Activated T-cell treated with anti-CD3 and anti-CD28 coated beads, Interleukin-2, amount 50 U/mL, for 24 hours (primary cell): ENCODE results near the gene DYNC1H1.

Experiments
- DNase-seq: peaks from one replicate; pipeline ENCODE4 v3.0.0-alpha.2; 2020
- H3K27ac Mint-ChIP-seq: 2 replicates; pipeline ENCODE4 v1.8.0; 2020; ENCODE audit warnings: mild to moderate bottlenecking, mixed read lengths
- H3K27me3 Mint-ChIP-seq: 2 replicates; pipeline ENCODE4 v1.8.0; 2020; ENCODE audit warnings: mixed read lengths
- H3K36me3 Mint-ChIP-seq: 2 replicates; pipeline ENCODE4 v1.8.0; 2020; ENCODE audit warnings: low read depth, mixed read lengths
- H3K4me1 Mint-ChIP-seq: 2 replicates; pipeline ENCODE4 v1.8.0; 2020; ENCODE audit warnings: low read depth, mixed read lengths
- H3K4me3 Mint-ChIP-seq: 2 replicates; pipeline ENCODE4 v1.8.0; 2020; ENCODE audit warnings: mild to moderate bottlenecking, moderate library complexity, mixed read lengths
- H3K9me3 Mint-ChIP-seq: 2 replicates; pipeline ENCODE4 v1.8.0; 2020; ENCODE audit warnings: mixed read lengths

The DYNC1H1 gene

DNA sequence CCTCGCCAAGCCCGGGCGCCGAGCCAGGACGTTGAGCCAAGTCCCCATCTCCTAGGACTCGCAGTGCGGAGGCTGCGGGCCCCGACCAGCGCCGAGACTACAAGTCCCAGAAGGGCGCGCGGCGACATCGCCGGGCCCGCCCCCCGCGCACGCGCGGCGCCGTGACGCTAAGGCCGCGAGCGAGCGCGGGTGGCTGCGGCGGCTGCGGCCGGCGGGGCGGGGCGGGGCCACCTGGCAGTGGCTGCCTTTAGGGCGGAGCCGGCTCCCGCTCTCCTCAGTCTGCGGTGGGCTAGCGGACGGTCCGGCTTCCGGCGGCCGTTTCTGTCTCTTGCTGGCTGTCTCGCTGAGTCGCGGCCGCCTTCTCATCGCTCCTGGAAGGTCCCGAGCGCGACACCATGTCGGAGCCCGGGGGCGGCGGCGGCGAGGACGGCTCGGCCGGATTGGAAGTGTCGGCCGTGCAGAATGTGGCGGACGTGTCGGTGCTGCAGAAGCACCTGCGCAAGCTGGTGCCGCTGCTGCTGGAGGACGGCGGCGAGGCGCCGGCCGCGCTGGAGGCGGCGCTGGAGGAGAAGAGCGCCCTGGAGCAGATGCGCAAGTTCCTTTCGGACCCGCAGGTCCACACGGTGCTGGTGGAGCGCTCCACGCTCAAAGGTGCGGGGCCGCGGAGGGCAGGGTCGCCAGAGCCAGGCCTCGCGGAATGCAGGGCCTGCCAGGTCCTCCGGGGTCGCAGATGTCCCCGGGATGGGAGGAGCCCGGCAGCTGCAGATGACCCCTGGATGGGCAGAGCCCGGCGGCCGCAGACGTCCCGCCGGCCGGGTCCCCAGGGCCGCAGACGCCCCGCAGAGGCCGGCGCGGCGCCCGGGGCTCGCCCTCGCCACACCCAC lies at the start of gene DYNC1H1:
Gene DYNC1H1 (plus strand): TSS at position 277 of the 884 bp plus-strand sequence. CDS start 119 bp downstream, at position 396.
- Mint-ChIP-seq H3K9me3 (no peaks in the 10 kb centered on the region), H3K4me3 (peak within 1 kb of the TSS; percentile 93), H3K27ac (peak within 1 kb of the TSS; percentile 95), H3K27me3 (no peaks in the 10 kb centered on the region), H3K36me3 (peaks cover 34% of the 10 kb centered on the region), H3K4me1 (peaks cover 47% of the 10 kb centered on the region)
- DNase-seq = peak; percentile 91

DNA sequence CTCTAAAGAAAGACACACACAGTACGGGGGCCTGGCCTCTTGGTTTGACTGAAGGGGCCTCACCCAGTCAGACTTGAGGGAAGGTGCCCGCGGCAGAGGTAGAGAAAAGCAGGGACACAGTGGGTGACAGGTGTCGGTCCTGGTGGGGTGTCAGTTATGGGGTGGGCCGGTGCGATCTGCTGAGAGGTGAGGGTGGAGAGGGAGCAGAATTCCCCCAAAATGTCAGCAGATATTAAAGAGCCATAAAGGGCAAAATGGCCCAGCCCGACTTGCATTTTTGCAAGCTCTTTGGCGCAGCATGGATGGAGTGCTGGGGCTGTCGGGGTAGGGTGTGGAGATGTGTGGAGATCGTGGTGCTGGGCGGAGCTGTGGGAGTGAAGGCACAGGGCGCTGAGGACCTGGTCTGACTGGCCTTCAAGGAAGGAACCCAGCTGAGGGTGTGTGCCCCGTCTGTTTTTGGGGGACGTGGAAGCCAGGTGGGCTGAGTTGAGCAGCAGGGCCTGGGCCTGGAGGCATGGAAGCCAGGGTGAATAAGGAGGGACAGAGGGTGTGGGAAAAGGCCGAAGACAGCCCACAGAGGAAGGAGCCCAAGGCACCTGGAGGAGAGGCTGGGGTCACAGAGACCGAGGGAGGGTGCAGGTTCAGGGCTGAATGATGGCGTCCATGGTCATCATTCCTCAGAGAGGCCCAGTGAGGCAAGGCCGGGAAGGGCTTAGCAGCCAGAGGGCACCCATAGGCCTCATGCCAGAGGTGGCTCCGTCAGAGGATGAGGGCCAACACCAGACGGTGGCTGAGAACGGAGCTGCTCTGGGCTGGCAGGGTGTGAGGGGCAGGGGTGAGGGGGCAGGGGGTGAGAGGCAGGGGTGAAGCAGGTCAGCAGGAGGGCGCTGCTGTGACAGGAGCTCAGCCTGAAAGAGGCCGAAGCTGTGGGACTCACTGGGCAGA lies 48.2 kb upstream of the DYNC1H1 start:
- peak overlapping the region; percentile 83 for H3K27ac Mint-ChIP-seq
- H3K27me3 Mint-ChIP-seq = no peaks in the 10 kb centered on the region
- peaks cover 86% of the 10 kb centered on the region for H3K36me3 Mint-ChIP-seq
- H3K4me1 Mint-ChIP-seq = no peaks in the 10 kb centered on the region
- no peaks in the 10 kb centered on the region for H3K9me3 Mint-ChIP-seq
- DNase-seq = no peak
- H3K4me3 Mint-ChIP-seq = no peak overlapping the region

DNA sequence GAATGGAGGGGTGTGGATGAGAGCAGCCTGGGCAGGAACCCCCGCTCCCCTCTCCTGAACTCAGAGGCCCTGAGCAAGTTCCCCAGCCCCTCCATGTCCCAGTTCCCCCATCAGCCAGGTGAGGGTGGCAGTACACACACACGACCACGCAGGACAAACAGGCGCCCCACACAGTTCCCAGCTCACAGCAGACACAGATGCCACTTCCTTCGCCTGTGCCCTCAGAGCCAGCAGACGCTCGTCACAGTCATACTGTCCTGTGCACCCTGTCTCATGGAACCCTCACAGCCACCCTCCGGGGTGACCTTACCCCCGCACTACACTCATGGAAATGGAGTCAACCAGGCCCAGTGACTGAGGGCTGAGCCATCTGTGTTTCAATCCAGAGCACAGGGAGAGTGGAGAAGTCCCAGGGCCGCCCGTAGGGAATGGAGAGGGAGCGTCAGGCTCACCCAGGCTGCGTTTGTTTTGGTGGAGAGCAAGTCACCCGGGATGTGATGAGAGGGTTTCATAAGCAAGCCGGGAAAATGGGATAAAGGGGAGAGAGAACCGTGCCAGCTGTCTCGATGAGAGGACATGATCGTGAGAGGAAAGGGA lies 47.5 kb upstream of the DYNC1H1 start:
- H3K9me3 Mint-ChIP-seq = no peaks in the 10 kb centered on the region
- H3K27me3 Mint-ChIP-seq = no peaks in the 10 kb centered on the region
- no peaks in the 10 kb centered on the region for H3K4me1 Mint-ChIP-seq
- peak overlapping the region; percentile 79 for H3K27ac Mint-ChIP-seq
- H3K4me3 Mint-ChIP-seq = no peak overlapping the region
- H3K36me3 Mint-ChIP-seq = peaks cover 86% of the 10 kb centered on the region
- no peak for DNase-seq

DNA sequence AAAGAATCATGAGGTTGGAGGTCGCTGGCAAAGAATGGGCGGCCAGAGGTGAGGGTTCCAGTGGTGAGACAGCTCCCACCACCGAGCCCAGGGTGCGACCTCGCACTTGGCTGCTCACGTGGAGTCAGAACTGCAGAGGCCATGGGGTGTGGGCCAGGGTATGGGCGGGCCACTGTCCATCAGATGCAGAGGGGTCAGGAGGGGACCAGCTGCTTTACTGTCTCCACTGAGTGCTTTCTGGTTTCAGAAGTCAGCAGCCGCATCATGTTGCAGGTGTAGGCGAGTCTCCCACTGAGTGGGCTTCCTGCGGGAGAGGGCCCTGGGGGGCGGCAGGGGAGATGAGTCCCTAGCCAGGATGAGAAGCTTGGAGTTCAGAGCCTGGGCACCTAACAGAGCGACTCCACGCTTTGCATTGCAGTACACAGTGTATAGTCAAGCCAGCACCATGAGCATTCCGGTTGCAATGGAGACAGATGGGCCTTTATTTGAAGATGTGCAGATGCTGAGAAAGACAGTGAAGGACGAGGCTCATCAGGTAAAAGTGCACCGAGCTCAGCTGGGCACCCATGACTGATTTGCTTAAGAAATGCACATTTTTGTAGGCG lies 46.9 kb upstream of the DYNC1H1 start:
- no peaks in the 10 kb centered on the region for H3K4me1 Mint-ChIP-seq
- H3K36me3 Mint-ChIP-seq = peaks cover 83% of the 10 kb centered on the region
- H3K9me3 Mint-ChIP-seq = no peaks in the 10 kb centered on the region
- H3K4me3 Mint-ChIP-seq = no peak overlapping the region
- H3K27me3 Mint-ChIP-seq = no peaks in the 10 kb centered on the region
- peak overlapping the region; percentile 79 for H3K27ac Mint-ChIP-seq
- DNase-seq = no peak

DNA sequence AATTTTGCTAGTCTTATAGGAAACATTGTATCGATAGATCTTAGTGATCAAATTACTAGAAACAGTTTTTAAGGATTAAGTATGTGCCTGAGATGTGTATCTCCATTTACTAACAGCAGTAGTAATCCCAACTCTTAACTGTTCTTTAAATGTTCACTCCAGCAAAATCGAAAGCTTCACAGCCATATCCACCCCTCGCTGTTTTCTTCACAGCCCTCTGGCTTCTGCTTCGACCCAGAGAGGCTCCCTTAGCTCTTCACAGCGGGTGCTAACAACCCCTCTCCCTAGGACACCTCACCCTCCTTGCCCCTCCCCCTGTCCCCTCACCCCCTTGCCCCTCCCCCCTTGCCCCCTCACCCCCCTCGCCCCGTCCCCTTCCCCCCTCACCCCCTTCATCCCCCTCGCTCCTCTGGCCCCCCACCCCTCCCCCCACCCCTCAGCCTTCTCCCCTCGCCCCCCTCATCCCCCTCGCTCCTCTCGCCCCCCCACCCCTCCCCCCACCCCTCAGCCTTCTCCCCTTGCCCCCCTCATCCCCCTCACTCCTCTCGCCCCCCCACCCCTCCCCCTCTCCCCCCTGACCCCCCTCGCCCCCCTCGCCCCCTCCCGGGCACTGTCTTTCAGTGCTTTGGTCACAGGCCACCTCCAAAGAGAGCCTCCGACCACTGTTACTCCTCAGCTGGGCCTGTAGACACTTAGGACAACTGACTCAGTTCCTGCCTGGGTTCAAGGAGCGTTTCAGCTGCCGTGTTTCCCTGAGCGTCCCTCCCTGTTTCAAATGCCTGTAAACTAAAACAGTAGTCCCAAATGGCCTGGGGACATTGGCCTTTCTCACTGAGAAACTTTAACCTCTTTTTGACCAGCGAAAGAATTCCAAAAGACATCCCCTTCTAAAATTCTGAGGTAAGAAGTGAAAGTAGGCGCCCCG lies 46.0 kb upstream of the DYNC1H1 start:
- Mint-ChIP-seq H3K36me3 (peaks cover 81% of the 10 kb centered on the region), H3K27me3 (no peaks in the 10 kb centered on the region), H3K27ac (peak overlapping the region; percentile 79), H3K4me3 (no peak overlapping the region), H3K9me3 (no peaks in the 10 kb centered on the region), H3K4me1 (no peaks in the 10 kb centered on the region)
- DNase-seq = no peak

DNA sequence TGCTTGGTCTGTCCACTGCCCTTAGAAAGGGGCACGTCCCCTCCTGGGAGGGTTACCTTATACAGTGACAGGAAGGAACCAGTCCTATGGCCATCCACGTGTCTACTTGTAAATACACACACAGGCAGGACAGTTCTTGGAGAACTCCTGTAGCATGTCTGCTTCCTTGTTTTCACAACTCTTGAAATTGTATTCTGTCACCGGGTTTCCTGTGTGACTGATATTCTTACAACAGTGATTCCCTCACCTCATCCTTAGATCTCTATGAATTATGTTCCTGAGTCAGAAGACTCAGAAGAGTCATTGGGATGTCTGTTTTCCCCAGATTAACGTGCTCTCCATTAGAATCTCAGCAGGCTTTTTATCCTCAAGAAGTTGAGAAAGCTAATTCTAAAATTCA lies 44.1 kb upstream of the DYNC1H1 start:
- Mint-ChIP-seq H3K27ac (peak overlapping the region; percentile 23), H3K36me3 (peaks cover 81% of the 10 kb centered on the region), H3K9me3 (no peaks in the 10 kb centered on the region), H3K4me1 (no peaks in the 10 kb centered on the region), H3K27me3 (no peaks in the 10 kb centered on the region), H3K4me3 (no peak overlapping the region)
- no peak for DNase-seq

DNA sequence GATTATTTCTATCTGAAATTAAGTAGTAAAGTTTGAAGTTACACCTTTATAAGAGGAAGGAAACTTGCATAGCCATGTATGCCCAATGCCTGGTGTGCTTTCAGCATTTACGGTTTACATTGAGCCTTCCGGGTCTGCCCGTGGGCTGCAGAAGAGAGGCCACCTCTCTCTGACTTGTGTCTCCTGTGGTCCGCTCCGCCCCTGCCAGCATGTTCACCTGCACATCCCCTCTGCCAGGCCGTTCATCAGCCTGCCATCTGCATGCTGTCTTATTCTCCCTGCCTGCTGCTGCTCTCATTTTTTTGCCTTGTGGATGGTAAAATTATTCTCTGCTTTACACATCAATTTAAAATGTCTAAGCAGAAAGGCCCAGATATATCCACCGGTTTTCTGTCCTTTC lies 41.5 kb upstream of the DYNC1H1 start:
- no peaks in the 10 kb centered on the region for H3K27me3 Mint-ChIP-seq
- no peaks in the 10 kb centered on the region for H3K9me3 Mint-ChIP-seq
- H3K4me1 Mint-ChIP-seq = peaks cover 6% of the 10 kb centered on the region
- peaks cover 78% of the 10 kb centered on the region for H3K36me3 Mint-ChIP-seq
- no peak overlapping the region for H3K4me3 Mint-ChIP-seq
- peak overlapping the region; percentile 62 for H3K27ac Mint-ChIP-seq
- no peak for DNase-seq

DNA sequence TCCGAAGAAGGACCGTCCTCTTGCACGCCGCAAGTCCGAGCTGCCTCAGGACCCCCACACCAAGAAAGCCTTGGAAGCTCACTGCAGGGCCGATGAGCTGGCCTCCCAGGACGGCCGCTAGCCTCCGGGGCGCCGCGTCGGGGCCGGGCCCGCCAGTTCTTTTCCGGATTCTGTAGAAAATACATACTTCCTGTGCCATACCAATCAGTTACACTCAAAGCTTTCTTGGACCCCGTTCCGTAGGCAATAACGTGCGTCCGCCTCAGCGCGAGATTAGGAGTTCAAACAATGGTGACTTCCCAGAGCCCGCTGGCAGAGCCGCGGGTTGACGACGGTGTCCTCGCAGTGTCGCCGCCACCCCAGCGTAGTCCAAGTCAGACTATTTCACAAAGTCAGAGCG lies 39.2 kb upstream of the DYNC1H1 start:
- Mint-ChIP-seq H3K4me1 (peaks cover 14% of the 10 kb centered on the region), H3K9me3 (no peaks in the 10 kb centered on the region), H3K27me3 (no peaks in the 10 kb centered on the region), H3K36me3 (peaks cover 78% of the 10 kb centered on the region), H3K27ac (peak overlapping the region; percentile 81), H3K4me3 (no peak overlapping the region)
- no peak for DNase-seq

DNA sequence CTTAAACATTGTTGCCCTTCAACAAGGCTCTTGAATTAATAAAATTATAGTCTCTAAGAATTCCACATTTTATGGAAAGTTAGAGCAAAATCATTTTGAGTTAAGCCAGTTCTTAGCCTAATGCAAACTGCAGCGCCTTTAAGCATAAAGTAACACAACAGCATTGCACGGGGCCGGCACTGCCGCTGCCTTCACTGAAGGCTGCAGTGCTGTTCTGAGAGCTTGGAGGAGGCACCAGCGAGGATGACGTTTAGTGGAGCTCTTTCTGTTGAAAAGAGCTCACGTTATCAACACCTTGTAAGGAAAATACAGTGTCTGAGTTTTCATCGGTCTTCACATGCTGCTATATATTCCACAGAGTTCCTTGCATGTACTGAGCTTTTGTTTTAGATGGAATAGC lies 38.3 kb upstream of the DYNC1H1 start:
- H3K36me3 Mint-ChIP-seq = peaks cover 68% of the 10 kb centered on the region
- H3K27me3 Mint-ChIP-seq = no peaks in the 10 kb centered on the region
- no peaks in the 10 kb centered on the region for H3K9me3 Mint-ChIP-seq
- H3K4me1 Mint-ChIP-seq = peaks cover 14% of the 10 kb centered on the region
- no peak for DNase-seq
- no peak overlapping the region for H3K4me3 Mint-ChIP-seq
- H3K27ac Mint-ChIP-seq = peak overlapping the region; percentile 54

DNA sequence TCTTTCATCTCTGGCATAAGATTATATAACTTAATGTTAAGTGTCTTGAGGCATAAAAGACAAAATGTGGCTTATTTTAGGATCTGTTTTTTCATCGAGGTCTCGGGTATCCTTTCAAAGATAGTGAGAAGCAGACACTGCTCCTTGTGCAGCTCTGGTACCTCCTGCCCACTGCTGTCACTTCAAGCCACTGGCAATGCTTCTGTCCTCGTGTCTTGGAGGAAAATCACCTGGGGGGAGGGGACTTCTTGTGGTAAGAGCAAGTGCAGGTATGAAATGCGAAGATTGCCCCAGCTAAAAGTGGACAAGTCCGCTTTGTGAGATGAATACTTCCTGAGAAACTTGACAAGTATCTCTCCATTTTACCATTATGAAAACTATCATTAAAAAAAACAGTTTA lies 37.8 kb upstream of the DYNC1H1 start:
- Mint-ChIP-seq H3K9me3 (no peaks in the 10 kb centered on the region), H3K36me3 (peaks cover 63% of the 10 kb centered on the region), H3K4me1 (peaks cover 14% of the 10 kb centered on the region), H3K4me3 (no peak overlapping the region), H3K27me3 (no peaks in the 10 kb centered on the region), H3K27ac (peak overlapping the region; percentile 54)
- DNase-seq = no peak

DNA sequence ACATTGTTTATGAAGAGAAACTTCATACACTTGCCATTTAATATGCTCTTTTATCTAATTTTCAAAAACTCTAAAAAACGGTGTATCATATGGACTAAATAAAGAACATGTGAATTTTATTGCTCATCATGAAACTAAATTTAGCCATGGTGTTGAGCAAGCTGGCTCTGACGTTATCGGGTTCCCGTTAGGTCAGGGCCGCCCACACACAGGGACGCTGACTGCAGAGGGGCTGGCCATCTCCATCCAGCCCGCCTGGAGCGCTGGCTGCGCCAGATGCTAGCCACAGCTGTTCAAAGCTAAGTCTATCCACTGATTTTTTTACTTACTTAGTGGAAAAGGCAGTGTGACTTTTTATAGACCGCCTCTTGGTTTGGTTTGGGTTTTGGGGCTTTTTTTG lies 36.5 kb upstream of the DYNC1H1 start:
- Mint-ChIP-seq H3K27ac (peak overlapping the region; percentile 81), H3K4me3 (no peak overlapping the region), H3K4me1 (peaks cover 14% of the 10 kb centered on the region), H3K9me3 (no peaks in the 10 kb centered on the region), H3K36me3 (peaks cover 55% of the 10 kb centered on the region), H3K27me3 (no peaks in the 10 kb centered on the region)
- DNase-seq = peak; percentile 45

DNA sequence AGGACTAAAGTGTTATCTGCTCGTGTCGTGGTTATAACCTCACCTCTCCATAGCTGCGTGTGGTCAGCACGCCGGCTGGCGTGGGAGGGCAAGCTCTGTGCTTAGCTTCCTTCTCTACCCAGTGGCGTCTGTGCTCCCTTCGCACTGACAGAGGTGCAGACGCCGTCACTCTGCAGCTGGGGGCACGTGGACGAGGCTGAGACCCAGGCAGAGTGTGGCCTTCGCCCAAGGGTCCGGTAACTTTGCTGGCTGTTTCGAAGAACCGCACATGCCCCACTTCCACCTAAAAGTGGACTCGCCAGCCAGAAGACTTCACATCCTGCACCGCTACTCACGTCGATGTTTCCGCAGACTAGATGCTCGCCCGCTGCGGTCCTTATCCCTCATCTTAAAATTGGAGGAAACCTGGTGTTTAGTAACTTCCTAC lies 35.9 kb upstream of the DYNC1H1 start:
- Mint-ChIP-seq H3K4me3 (no peak overlapping the region), H3K27ac (peak overlapping the region; percentile 81), H3K9me3 (no peaks in the 10 kb centered on the region), H3K4me1 (peaks cover 14% of the 10 kb centered on the region), H3K36me3 (peaks cover 50% of the 10 kb centered on the region), H3K27me3 (no peaks in the 10 kb centered on the region)
- DNase-seq = no peak

DNA sequence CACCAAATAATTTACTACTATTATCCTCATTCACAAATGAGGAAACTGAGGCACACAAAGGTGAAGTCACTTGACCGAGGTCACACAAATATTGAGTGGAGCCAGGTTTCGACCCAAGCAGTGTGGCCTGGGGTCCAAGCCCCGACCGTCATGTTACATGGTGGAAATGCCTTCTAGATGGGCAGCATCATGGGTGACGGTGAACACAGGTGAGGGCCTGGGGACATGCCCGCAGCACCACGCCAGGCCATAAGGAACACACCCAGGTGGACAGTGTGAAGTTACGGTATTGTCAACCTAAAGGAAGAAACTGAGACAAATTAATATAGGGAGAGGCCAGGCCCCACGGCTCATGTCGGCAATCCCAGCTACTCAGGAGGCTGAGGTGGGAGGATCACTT lies 35.3 kb upstream of the DYNC1H1 start:
- Mint-ChIP-seq H3K27ac (peak overlapping the region; percentile 37), H3K36me3 (peaks cover 43% of the 10 kb centered on the region), H3K4me3 (no peak overlapping the region), H3K27me3 (no peaks in the 10 kb centered on the region), H3K4me1 (peaks cover 14% of the 10 kb centered on the region), H3K9me3 (no peaks in the 10 kb centered on the region)
- DNase-seq = no peak
